Keratinocyte (primary cell): ENCODE measurements around the gene CNTRL. TPM values are rescaled to one million over a fixed set of nuclear protein-coding genes. Genes with fewer than 3 reads are reported as not detected.
"Not testable (repeated sequence)": the region's sequence is repeated elsewhere in the genome, so short reads cannot be mapped to it uniquely, and the experiment has no call there.

ENCODE experiments used
- DNase-seq: peaks from one replicate; pipeline ENCODE4 v3.0.0-alpha.2; 2011; ENCODE audit warnings: low read depth, missing footprints, low spot score
- FAIRE-seq: peaks from 2 replicates; lab custom pipeline; 2011; peaks lifted over from hg19 to GRCh38; lab: Jason Lieb, UNC
- H2AFZ ChIP-seq: 2 replicates; pipeline ENCODE4 v1.6.0; 2012; ENCODE audit warnings: low read length, control low read depth, inconsistent platforms; ENCODE audit not compliant: control insufficient read depth
- H3K27ac ChIP-seq: 2 replicates; pipeline ENCODE4 v1.5.1; 2011; ENCODE audit warnings: low read length; ENCODE audit not compliant: control insufficient read depth, insufficient read depth
- H3K27me3 ChIP-seq: 3 replicates; pipeline ENCODE4 v1.6.0; 2011; ENCODE audit warnings: low read length; ENCODE audit not compliant: control insufficient read depth, insufficient read depth; ENCODE audit errors: extremely low read depth
- H3K36me3 ChIP-seq, 2 experiments: 2 replicates in 1 of 2; 3 replicates in 1 of 2; pipeline ENCODE4 v1.5.1; 2011; ENCODE audit warnings: low read length in 2 of 2, mild to moderate bottlenecking in 1 of 2; ENCODE audit not compliant: control insufficient read depth in 2 of 2, insufficient read depth in 2 of 2; ENCODE audit errors: extremely low read depth in 1 of 2
- H3K4me1 ChIP-seq: 3 replicates; pipeline ENCODE4 v1.5.1; 2011; ENCODE audit warnings: low read length; ENCODE audit not compliant: control insufficient read depth, insufficient read depth; ENCODE audit errors: extremely low read depth
- H3K4me2 ChIP-seq: 3 replicates; pipeline ENCODE4 v1.6.0; 2011; ENCODE audit warnings: low read depth, low read length; ENCODE audit not compliant: control insufficient read depth, insufficient read depth; ENCODE audit errors: extremely low read depth
- H3K4me3 ChIP-seq, 3 experiments: fragments of 200-600 bp in 1 of 3; sonication (generic) in 1 of 3; 2 replicates in 2 of 3; 3 replicates in 1 of 3; pipeline ENCODE4 v1.5.1; 2011 to 2016; ENCODE audit warnings: low read length in 3 of 3, mild to moderate bottlenecking in 3 of 3, control low read depth in 2 of 3, inconsistent platforms in 1 of 3, low read depth in 1 of 3, mixed read lengths in 1 of 3, mixed run types in 1 of 3, moderate library complexity in 1 of 3; ENCODE audit not compliant: control insufficient read depth in 2 of 3, insufficient read depth in 2 of 3; ENCODE audit errors: extremely low read depth in 1 of 3
- H3K79me2 ChIP-seq: 2 replicates; pipeline ENCODE4 v1.6.0; 2012; ENCODE audit warnings: low read length; ENCODE audit not compliant: control insufficient read depth, insufficient read depth
- H3K9ac ChIP-seq: 3 replicates; pipeline ENCODE4 v1.6.0; 2011; ENCODE audit warnings: low read length; ENCODE audit not compliant: control insufficient read depth, insufficient read depth; ENCODE audit errors: extremely low read depth
- H3K9me1 ChIP-seq: 3 replicates; pipeline ENCODE4 v1.6.0; 2011; ENCODE audit warnings: low read length; ENCODE audit not compliant: control insufficient read depth, insufficient read depth; ENCODE audit errors: extremely low read depth
- H3K9me3 ChIP-seq: 2 replicates; pipeline ENCODE4 v1.5.1; 2012; ENCODE audit warnings: low read depth, low read length; ENCODE audit not compliant: control insufficient read depth
- H4K20me1 ChIP-seq: 3 replicates; pipeline ENCODE4 v1.6.0; 2011; ENCODE audit warnings: low read length; ENCODE audit not compliant: control insufficient read depth, insufficient read depth; ENCODE audit errors: extremely low read depth
- CTCF ChIP-seq, 3 experiments: IDR thresholded peaks in 1 of 3; conservative IDR thresholded peaks in 1 of 3; optimal IDR thresholded peaks in 1 of 3; 2 replicates in 2 of 3; 3 replicates in 1 of 3; pipeline versions ENCODE3 to v1.5.1; 2011; ENCODE audit warnings: low read length in 3 of 3, mild to moderate bottlenecking in 3 of 3, moderate library complexity in 2 of 3, control low read depth in 1 of 3, inconsistent platforms in 1 of 3; ENCODE audit not compliant: insufficient read depth in 2 of 3; ENCODE audit errors: extremely low read depth in 1 of 3
- EZH2 ChIP-seq: IDR thresholded peaks from one replicate; pipeline ENCODE4 v1.6.1; 2012; ENCODE audit warnings: inconsistent platforms, mild to moderate bottlenecking, low read length, moderate library complexity
- dilution Hi-C: fragments of 300-500 bp; cut with MboI; formaldehyde crosslinking; loops from one replicate; pipeline ENCODE4 v1.7.0; 2020; ENCODE audit warnings: low sequenced_read_pairs; ENCODE audit not compliant: extremely low pct_ligation_motif_present
- polyA plus RNA-seq, 5 experiments: library from polyadenylated mRNA; depleted of rRNA in 3 of 5; stranded (reverse) in 3 of 5; stranded (forward) in 1 of 5; unstranded in 1 of 5; fragments of >200 nt; gene quantifications; 1 replicate in 1 of 5; 2 replicates in 3 of 5; 3 replicates in 1 of 5; pipeline versions ENCODE4 v1.2.1 to v1.2.3, GENCODE V29; 2011 to 2012; ENCODE audit warnings: missing spikeins in 2 of 5, low read depth in 1 of 5, low replicate concordance in 1 of 5

CNTRL gene
- polyA plus RNA-seq, 1 donor (not counting 4 experiments of a cell fraction or from before 2014, with no cell fraction given): 5.3 TPM

GRCh38 chr9:121178676-121179372 lies 104.1 kb downstream of the CNTRL start:
- DNase-seq: no peak
- H3K27ac ChIP-seq: no peak overlapping the region
- H3K9me3 ChIP-seq: no peaks in the 10 kb centered on the region
- H3K79me2 ChIP-seq: peaks cover 13% of the 10 kb centered on the region
- H2AFZ ChIP-seq: no peak overlapping the region
- dilution Hi-C loops: no loop called here
- no peaks in the 10 kb centered on the region for H4K20me1 ChIP-seq
- no peaks in the 10 kb centered on the region for H3K4me1 ChIP-seq
- no peak overlapping the region for H3K4me2 ChIP-seq
- no peak for TF ChIP-seq CTCF (optimal IDR thresholded peaks at IDR 0.05 in 1 of 3, IDR thresholded peaks at IDR 0.05 in 1 of 3, conservative IDR thresholded peaks at IDR 0.05 in 1 of 3; ENCODE audit: extremely low read depth in 1 of 3, insufficient read depth in 2 of 3, low read length in 3 of 3)
- TF ChIP-seq EZH2: no peak
- H3K9me1 ChIP-seq: no peaks in the 10 kb centered on the region
- no peak overlapping the region for H3K9ac ChIP-seq
- H3K4me3 ChIP-seq: no peak overlapping the region
- H3K36me3 ChIP-seq: peaks cover 16 to 30% of the 10 kb centered on the region in 2 experiments
- FAIRE-seq: no peak
- no peaks in the 10 kb centered on the region for H3K27me3 ChIP-seq

GRCh38 chr9:121179373-121179721 lies 104.6 kb downstream of the CNTRL start:
- peaks cover 18% of the 10 kb centered on the region for H3K79me2 ChIP-seq
- peaks cover 18 to 32% of the 10 kb centered on the region in 2 experiments for H3K36me3 ChIP-seq
- dilution Hi-C loops, H3K4me1 ChIP-seq, DNase-seq, H3K9me1 ChIP-seq, H3K9ac ChIP-seq, H3K27ac ChIP-seq, H3K4me2 ChIP-seq, H3K27me3 ChIP-seq, H2AFZ ChIP-seq, H3K4me3 ChIP-seq, H3K9me3 ChIP-seq, H4K20me1 ChIP-seq: not testable (repeated sequence)
- peak; percentile 20 for FAIRE-seq
